NCI-H82 treated with DMSO at 0.1 percent for 48 hours (cell line): ENCODE data around the gene CKAP2L.
"Not testable (repeated sequence)": the region's sequence is repeated elsewhere in the genome, so short reads cannot be mapped to it uniquely, and the experiment has no call there.

Source experiments
- DNase-seq: peaks from one replicate; lab custom pipeline; 2025; ENCODE audit not compliant: unreplicated experiment; lab: John Stamatoyannopoulos, UW

Gene CKAP2L

DNA sequence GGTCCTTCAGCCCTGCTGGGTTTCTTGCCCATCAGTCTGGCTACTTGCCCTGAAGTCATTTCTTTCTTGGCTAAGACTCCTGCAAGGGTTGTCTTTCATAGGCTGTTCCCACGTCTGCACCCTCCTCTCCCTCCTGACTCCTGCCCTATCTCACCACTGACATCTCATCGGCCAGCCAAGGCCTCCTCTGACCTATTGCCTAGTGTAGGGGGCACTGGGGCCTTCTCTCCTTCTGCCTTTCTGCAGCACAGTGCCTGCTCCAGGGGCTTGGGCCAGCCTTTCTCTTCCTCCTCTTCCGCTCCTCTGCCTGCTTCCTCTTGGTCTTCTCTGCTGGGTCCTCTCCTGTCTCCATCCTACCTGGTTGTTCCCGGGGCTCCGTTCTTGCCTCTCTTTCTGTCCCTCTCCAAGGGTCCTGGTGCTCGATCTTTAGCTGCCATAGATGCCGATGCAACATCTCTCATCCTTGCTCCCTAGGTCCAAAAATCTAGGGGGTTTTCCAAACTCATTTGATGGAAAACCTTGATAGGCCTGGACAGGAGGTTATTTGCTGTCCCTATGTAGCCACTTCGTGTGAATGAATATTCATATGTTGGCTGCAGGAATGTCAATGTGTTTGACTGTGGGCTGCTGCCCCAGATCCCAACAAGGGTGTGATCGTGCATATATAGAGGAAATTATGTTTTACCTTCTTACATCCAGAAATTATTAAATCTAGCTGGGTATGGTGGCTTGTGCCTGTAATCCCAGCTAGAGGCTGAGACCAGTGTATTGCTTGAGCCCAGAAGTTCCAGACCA, 53.3 kb downstream of the CKAP2L start:
- no peak for DNase-seq

DNA sequence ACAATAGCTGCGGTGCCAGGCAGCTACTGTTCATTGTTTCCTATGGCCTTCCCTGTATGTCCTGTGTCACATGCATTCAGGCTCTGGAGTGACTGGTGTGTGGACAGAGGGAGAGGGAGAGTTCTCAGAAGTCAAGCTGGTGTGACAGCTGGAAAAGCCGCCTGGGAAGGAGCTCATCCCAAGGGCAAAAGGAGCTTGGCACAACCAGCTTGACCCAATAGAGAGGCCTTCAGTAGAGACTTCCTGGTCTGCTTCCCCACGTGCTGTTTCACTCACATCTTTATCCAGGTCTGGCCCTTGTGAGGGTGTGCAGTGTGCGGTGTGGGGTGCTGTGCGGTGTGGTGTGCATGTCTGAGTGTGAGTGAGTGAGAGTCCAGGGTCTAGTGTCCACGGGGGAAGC, 54.7 kb downstream of the CKAP2L start:
- DNase-seq: no peak

DNA sequence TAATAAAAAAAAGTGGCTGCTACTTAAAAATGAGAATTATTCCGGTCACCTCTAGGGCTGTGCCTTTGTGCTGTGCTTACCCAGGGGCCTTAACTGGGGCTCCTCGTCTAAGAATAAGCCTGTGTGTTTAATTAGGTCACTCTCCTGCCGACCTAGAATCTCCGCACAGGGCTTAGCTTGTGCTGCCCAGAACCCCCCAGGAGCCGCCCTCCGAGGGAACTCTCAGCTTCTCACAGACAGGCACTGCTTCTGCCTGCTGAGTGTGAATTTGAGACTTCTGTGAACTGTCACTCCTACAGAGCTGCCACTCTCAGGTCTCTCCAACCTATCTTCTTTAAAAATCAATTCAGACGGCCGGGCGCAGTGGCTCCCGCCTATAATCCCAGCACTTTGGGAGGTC, 55.4 kb downstream of the CKAP2L start:
- no peak for DNase-seq

- DNase-seq: not testable (repeated sequence)
Measured at GRCh38 chr2:112706947-112707346, 57.5 kb downstream of the CKAP2L start.

- no peak for DNase-seq
Measured at GRCh38 chr2:112706170-112706664, 58.2 kb downstream of the CKAP2L start.

DNA sequence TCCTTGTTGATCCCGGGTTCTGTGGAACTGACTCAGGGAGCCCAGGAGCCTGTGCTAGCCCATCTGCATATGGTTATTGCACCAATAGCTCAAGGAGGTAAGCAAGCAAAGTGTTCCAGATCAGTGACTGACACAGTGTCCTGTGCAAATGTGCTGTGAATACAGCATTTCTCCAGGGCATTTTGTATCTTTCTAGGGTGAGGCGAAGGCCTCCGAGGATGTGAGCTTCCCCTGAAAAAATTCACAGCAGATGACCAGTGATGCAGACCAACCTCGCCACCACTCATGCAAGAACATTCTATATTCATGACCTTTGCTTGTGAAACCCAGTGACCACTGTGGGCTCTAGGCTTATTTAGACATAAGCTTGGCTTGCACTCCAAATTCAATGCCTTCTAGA, 58.8 kb downstream of the CKAP2L start:
- no peak for DNase-seq

DNA sequence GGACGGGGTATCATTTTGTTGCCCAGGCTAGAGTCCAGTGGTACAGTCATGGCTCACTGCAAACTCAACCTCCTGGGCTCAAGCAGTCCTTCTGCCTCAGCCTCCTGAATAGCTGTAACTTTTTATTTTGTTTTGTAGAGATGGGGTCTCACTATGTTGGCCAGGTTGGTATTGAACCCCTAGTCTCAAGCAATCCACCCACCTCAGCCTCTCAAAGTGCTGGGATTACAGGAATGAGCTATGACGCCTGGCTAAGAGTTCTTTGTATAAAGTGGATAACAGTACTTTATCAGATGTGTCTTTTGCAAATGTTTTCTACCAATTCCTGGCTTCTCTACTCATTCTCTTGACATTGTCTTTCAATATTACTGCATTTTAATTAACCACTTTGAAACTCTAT, 60.7 kb downstream of the CKAP2L start:
- no peak for DNase-seq

- no peak for DNase-seq
Measured at GRCh38 chr2:112701052-112701451, 63.4 kb downstream of the CKAP2L start.

GRCh38 chr2:112699984-112700667, 64.3 kb downstream of the CKAP2L start:
- no peak for DNase-seq

GRCh38 chr2:112698834-112699515, 65.4 kb downstream of the CKAP2L start:
- no peak for DNase-seq

DNA sequence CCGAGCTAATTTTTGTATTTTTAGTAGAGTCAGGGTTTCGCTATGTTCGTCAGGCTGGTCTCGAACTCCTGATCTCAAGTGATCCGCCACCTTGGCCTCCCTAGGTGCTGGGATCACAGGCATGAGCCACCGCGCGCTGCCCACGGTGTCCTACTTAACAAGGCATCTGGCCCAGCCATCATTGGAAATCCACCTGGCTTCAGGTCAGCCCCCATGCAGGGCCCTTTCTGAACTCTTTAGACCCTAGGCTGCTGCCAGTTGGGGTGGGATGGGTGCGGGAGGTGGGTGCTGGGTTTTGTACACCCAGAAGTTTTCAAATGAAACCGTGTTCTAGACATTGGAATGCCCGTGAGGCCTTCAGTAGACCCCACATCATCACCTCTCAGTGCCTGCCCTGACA, 70.2 kb downstream of the CKAP2L start:
- no peak for DNase-seq

GRCh38 chr2:112693596-112693995, 70.8 kb downstream of the CKAP2L start:
- no peak for DNase-seq

DNA sequence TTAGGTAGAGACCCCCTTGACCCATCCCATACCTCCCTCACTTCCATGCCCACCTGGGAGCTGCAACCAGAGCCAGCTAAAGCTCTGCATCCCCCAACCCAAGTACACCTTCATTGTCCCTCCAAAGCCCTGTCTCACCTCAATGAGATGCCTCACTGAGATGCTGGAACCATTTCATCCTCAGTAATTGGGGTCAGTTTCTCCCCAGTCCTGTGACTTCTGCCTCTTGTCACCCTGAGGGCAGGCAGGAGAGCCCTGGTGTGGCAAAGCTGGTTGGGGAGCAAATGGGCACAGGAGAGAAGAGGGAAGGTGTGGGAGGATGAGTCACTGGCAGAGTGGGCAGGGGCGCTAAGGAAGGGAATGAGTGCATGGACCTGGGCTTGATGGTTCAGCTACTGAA, 71.5 kb downstream of the CKAP2L start:
- DNase-seq: no peak

GRCh38 chr2:112692495-112692911, 71.9 kb downstream of the CKAP2L start:
- no peak for DNase-seq

- DNase-seq: no peak
Measured at GRCh38 chr2:112691881-112692281, 72.5 kb downstream of the CKAP2L start.

DNA sequence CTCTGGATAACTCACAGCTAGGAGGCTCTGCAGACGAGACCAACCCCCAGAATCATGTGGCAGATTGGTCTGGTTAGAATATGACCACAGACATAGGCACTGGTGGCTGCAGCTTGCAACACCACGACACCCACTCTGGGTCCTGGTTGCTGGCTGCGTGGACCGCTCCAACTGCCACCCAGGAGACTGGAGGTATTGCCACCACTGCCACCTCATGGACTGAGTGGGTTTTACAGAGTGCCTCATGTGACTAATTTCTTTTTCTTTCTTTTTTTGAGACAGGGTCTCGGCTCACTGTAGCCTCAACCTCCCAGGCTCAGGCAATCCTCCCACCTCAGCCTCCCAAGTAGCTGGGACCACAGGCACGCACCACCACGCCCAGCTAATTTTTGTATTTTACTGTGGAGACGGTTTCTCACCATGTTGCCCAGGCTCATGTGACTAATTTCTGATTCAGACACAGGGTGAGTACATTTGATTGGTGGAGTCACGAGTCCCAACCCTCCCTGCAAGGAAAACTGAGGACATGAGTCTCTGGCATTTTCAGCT, 73.5 kb downstream of the CKAP2L start:
- DNase-seq: no peak

GRCh38 chr2:112688086-112688880, 76.1 kb downstream of the CKAP2L start:
- no peak for DNase-seq

DNA sequence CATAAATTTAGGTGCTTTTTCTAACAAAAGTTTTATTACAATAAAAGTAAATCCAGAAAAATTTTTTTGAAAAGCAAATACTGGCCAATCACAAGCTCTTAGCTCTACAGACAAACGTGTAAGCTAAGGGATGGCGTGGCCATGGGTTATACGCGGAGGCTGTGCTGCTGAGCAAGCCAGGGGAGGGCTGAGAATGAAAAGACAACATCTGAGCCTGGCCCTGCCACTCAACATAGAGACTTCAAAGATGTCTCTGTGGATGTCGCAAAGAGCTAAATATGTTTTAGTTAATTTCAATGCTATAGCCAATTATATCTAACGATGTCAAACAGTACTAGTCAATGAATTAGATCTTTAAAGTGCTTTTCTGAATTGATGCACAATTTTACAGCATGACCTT, 76.9 kb downstream of the CKAP2L start:
- no peak for DNase-seq
